HepG2 (cell line): ENCODE data around the gene MMS19. TPM values are rescaled to one million over a fixed set of nuclear protein-coding genes. Genes with fewer than 3 reads are reported as not detected.

Experiments used
- ELF1 ChIP-seq: sonication (generic); formaldehyde crosslinking; IDR thresholded peaks from 2 replicates; pipeline ENCODE4 v1.4.0; 2020; ENCODE audit warnings: missing genetic modification reagents
- ETV5 ChIP-seq: IDR thresholded peaks from 2 replicates; pipeline ENCODE4 v1.6.1; 2018; ENCODE audit warnings: missing biosample characterization, missing genetic modification reagents, inconsistent platforms, borderline replicate concordance
- ETV6 ChIP-seq: sonication (generic); formaldehyde crosslinking; conservative IDR thresholded peaks from 2 replicates; pipeline ENCODE4 v1.4.0; 2020; ENCODE audit warnings: missing genetic modification reagents
- FOXC1 ChIP-seq: sonication (generic); formaldehyde crosslinking; IDR thresholded peaks from 2 replicates; pipeline ENCODE4 v1.8.0; 2022; ENCODE audit warnings: mild to moderate bottlenecking, missing genetic modification reagents, borderline replicate concordance
- GFI1 ChIP-seq: sonication (generic); formaldehyde crosslinking; IDR thresholded peaks from 2 replicates; pipeline ENCODE4 v1.5.0; 2020; ENCODE audit warnings: missing genetic modification reagents, mild to moderate bottlenecking, borderline replicate concordance
- HES4 ChIP-seq: sonication (generic); formaldehyde crosslinking; IDR thresholded peaks from 2 replicates; pipeline ENCODE4 v1.9.0; 2021; ENCODE audit warnings: mild to moderate bottlenecking, missing genetic modification reagents, borderline replicate concordance
- HOXA3 ChIP-seq: sonication (generic); formaldehyde crosslinking; IDR thresholded peaks from 2 replicates; pipeline ENCODE4 v1.5.0; 2020; ENCODE audit warnings: missing genetic modification reagents
- MAF1 ChIP-seq: sonication (generic); formaldehyde crosslinking; IDR thresholded peaks from 2 replicates; pipeline ENCODE4 v1.5.0; 2020; ENCODE audit warnings: missing genetic modification reagents, borderline replicate concordance
- MAZ ChIP-seq, 2 experiments: sonication (generic) in 1 of 2; formaldehyde crosslinking in 1 of 2; IDR thresholded peaks; 2 replicates each; pipeline versions ENCODE4 v1.5.0 to v1.6.1; 2012 to 2020; ENCODE audit warnings: low read depth in 2 of 2, mild to moderate bottlenecking in 2 of 2, borderline replicate concordance in 1 of 2, improper control_type of control experiment in 1 of 2, low read length in 1 of 2, missing genetic modification reagents in 1 of 2, moderate library complexity in 1 of 2
- MZF1 ChIP-seq: sonication (generic); formaldehyde crosslinking; IDR thresholded peaks from 2 replicates; pipeline ENCODE4 v1.8.1; 2023; ENCODE audit warnings: mild to moderate bottlenecking, missing genetic modification reagents, borderline replicate concordance
- RFXAP ChIP-seq: sonication (generic); formaldehyde crosslinking; IDR thresholded peaks from 2 replicates; pipeline ENCODE4 v1.4.0; 2020; ENCODE audit warnings: missing genetic modification reagents, borderline replicate concordance
- SIN3A ChIP-seq: IDR thresholded peaks from 2 replicates; pipeline ENCODE4 v1.6.1; 2011; ENCODE audit warnings: low read depth, mild to moderate bottlenecking, control low read depth, low read length, borderline replicate concordance
- TEAD3 ChIP-seq: optimal IDR thresholded peaks from 2 replicates; pipeline ENCODE3; 2016; ENCODE audit warnings: borderline replicate concordance
- ZEB1 ChIP-seq: IDR thresholded peaks from 2 replicates; pipeline ENCODE4 v1.6.1; 2012; ENCODE audit warnings: mild to moderate bottlenecking, low read depth, inconsistent platforms; ENCODE audit not compliant: insufficient replicate concordance
- ZNF180 ChIP-seq: sonication (generic); formaldehyde crosslinking; IDR thresholded peaks from 2 replicates; pipeline ENCODE4 v1.4.0; 2020; ENCODE audit warnings: low read depth, missing genetic modification reagents, borderline replicate concordance
- ZNF264 ChIP-seq: sonication (generic); formaldehyde crosslinking; IDR thresholded peaks from 2 replicates; pipeline ENCODE4 v1.4.0; 2020; ENCODE audit warnings: missing genetic modification reagents
- ZNF768 ChIP-seq: sonication (generic); formaldehyde crosslinking; IDR thresholded peaks from 2 replicates; pipeline ENCODE4 v1.4.0; 2020; ENCODE audit warnings: missing genetic modification reagents
- polyA plus RNA-seq, 8 experiments: library from polyadenylated mRNA; depleted of rRNA in 3 of 8; stranded (reverse) in 7 of 8; unstranded in 1 of 8; fragments of >200 nt; fragmentation: Illumina TruSeq in 4 of 8; extraction: Trizol in 4 of 8; gene quantifications; 2 replicates each; pipeline versions ENCODE4 v1.2.1 to v1.2.3, GENCODE V29; 2011 to 2016; ENCODE audit warnings: low read depth in 4 of 8, missing spikeins in 1 of 8, mixed read lengths in 1 of 8; ENCODE audit not compliant: insufficient read depth in 1 of 8
- total RNA-seq, 5 experiments: library from RNA; depleted of rRNA; stranded (reverse); fragments of >200 nt; fragmentation: Illumina TruSeq; extraction: Trizol; gene quantifications; 2 replicates each; pipeline ENCODE4 v1.2.3, GENCODE V29; 2016; ENCODE audit warnings: low read depth in 1 of 5
- TF ChIP-seq, protein P1 (sequence below): sonication (generic); formaldehyde crosslinking; IDR thresholded peaks from 2 replicates; pipeline ENCODE4 v1.5.0; 2020; ENCODE audit warnings: missing genetic modification reagents, mild to moderate bottlenecking, borderline replicate concordance
- TF ChIP-seq, protein P2 (sequence below): sonication (generic); formaldehyde crosslinking; IDR thresholded peaks from 2 replicates; pipeline ENCODE4 v1.4.0; 2020; ENCODE audit warnings: missing genetic modification reagents, borderline replicate concordance
- TF ChIP-seq, protein P3 (sequence below): IDR thresholded peaks from 2 replicates; pipeline ENCODE4 v1.6.1; 2012; ENCODE audit warnings: low read depth, low read length, improper control_type of control experiment
- TF ChIP-seq, protein P4 (sequence below): sonication (generic); formaldehyde crosslinking; IDR thresholded peaks from 2 replicates; pipeline ENCODE4 v1.9.0; 2021; ENCODE audit warnings: missing genetic modification reagents, borderline replicate concordance
- TF ChIP-seq, protein P5 (sequence below): sonication (generic); formaldehyde crosslinking; IDR thresholded peaks from 2 replicates; pipeline ENCODE4 v1.8.1; 2023; ENCODE audit warnings: mild to moderate bottlenecking, missing genetic modification reagents, borderline replicate concordance

The MMS19 gene
- total and polyA plus RNA-seq, 2 of the 13 experiments (the other 11 are each of a cell fraction or from before 2014, with no cell fraction given): 76.4 to 107 TPM

DNA sequence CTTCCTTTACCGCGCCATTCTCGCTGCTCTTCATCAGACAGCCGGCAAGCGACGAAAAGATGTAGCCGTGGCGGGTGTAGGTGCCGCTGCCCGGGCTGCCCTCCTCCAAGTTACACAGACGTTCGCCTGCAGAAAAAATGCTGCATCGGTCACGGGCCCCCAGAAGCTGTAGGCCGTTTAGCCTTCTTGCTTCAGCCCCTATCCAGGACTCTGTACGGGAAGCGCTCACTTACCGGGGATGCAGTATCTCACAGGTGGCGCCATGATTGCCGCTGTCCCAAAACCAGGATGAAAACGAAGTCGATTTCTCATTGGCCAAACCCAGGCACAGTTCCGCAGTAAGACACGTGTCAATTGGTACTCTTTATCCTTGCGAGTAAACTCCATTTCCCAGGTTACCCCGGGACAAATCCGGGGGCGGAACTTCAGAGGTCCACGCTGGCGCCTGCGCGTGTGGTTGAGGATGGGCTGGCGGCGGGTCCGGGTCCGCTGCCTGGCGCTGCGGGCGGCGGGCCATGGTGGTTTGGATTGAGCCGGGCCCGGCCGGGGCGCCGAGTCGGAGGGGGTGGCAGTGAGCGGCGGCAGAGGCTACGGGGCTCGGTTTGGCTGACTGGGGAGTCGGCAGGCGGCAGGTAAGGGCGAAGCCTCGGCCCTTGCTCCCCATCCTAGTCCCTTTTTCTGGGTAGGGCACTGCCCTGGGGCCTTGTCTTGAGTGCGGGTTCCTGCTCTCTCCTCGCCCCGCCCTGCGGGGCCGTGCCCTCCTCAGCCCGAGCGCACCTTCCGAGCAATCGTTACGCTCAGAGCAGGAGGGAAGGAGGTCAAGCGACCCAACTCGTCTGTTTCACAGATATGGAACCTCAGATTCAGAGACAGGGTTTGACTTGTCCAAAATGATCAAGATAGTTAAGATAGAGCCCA is 52.2 kb downstream of the MMS19 start, which contains the start of the genes EXOSC1 and ZDHHC16 (continued):
- TF ChIP-seq HES4 (no peak; the same call in 1 of the 2 replicates), HOXA3 (CRISPR knock-in tag) (peak; percentile 77), ELF1 (CRISPR knock-in tag) (peak; percentile 93), TEAD3 (peak; percentile 13), GFI1 (CRISPR knock-in tag) (peak; percentile 69; the same call in 1 of the 2 replicates), MAZ (IDR thresholded peaks at IDR 0.05; ENCODE audit: borderline replicate concordance, low read depth, low read length) (no peak; the same call in 1 of the 2 replicates), MAZ (CRISPR knock-in tag; IDR thresholded peaks at IDR 0.05; ENCODE audit: low read depth) (peak; percentile 90), SIN3A (peak; percentile 65; the same call in 1 of the 2 replicates), ZEB1 (no peak), ETV6 (no peak), ETV5 (CRISPR knock-in tag) (no peak), MAF1 (CRISPR knock-in tag) (no peak), RFXAP (CRISPR knock-in tag) (peak; percentile 42; the same call in 1 of the 2 replicates), ZNF264 (CRISPR knock-in tag) (0 out of 2 replicates have a peak, but pooled peaks have one; percentile 50), FOXC1 (CRISPR knock-in tag) (peak; percentile 29; the same call in 1 of the 2 replicates), MZF1 (CRISPR knock-in tag) (no peak), ZNF180 (CRISPR knock-in tag) (no peak), ZNF768 (CRISPR knock-in tag) (peak; percentile 26; the same call in 1 of the 2 replicates)
- TF ChIP-seq, protein P1, sequence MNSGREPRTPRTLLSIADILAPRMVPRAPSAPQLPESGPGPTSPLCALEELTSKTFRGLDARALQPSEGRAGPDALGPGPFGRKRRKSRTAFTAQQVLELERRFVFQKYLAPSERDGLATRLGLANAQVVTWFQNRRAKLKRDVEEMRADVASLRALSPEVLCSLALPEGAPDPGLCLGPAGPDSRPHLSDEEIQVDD: no peak
- TF ChIP-seq, protein P2, sequence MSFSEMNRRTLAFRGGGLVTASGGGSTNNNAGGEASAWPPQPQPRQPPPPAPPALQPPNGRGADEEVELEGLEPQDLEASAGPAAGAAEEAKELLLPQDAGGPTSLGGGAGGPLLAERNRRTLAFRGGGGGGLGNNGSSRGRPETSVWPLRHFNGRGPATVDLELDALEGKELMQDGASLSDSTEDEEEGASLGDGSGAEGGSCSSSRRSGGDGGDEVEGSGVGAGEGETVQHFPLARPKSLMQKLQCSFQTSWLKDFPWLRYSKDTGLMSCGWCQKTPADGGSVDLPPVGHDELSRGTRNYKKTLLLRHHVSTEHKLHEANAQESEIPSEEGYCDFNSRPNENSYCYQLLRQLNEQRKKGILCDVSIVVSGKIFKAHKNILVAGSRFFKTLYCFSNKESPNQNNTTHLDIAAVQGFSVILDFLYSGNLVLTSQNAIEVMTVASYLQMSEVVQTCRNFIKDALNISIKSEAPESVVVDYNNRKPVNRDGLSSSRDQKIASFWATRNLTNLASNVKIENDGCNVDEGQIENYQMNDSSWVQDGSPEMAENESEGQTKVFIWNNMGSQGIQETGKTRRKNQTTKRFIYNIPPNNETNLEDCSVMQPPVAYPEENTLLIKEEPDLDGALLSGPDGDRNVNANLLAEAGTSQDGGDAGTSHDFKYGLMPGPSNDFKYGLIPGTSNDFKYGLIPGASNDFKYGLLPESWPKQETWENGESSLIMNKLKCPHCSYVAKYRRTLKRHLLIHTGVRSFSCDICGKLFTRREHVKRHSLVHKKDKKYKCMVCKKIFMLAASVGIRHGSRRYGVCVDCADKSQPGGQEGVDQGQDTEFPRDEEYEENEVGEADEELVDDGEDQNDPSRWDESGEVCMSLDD (CRISPR knock-in tag): no peak
- TF ChIP-seq, protein P3, sequence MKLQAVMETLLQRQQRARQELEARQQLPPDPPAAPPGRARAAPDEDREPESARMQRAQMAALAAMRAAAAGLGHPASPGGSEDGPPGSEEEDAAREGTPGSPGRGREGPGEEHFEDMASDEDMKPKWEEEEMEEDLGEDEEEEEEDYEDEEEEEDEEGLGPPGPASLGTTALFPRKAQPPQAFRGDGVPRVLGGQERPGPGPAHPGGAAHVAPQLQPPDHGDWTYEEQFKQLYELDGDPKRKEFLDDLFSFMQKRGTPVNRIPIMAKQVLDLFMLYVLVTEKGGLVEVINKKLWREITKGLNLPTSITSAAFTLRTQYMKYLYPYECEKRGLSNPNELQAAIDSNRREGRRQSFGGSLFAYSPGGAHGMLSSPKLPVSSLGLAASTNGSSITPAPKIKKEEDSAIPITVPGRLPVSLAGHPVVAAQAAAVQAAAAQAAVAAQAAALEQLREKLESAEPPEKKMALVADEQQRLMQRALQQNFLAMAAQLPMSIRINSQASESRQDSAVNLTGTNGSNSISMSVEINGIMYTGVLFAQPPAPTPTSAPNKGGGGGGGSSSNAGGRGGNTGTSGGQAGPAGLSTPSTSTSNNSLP: peak; percentile 46; the same call in 1 of the 2 replicates
- TF ChIP-seq, protein P4, sequence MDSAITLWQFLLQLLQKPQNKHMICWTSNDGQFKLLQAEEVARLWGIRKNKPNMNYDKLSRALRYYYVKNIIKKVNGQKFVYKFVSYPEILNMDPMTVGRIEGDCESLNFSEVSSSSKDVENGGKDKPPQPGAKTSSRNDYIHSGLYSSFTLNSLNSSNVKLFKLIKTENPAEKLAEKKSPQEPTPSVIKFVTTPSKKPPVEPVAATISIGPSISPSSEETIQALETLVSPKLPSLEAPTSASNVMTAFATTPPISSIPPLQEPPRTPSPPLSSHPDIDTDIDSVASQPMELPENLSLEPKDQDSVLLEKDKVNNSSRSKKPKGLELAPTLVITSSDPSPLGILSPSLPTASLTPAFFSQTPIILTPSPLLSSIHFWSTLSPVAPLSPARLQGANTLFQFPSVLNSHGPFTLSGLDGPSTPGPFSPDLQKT (CRISPR knock-in tag): no peak
- TF ChIP-seq, protein P5, sequence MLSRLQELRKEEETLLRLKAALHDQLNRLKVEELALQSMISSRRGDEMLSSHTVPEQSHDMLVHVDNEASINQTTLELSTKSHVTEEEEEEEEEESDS (CRISPR knock-in tag): no peak
